Measurements from ENCODE around the gene ADCY1. TPM values are rescaled to one million over a fixed set of nuclear protein-coding genes. Genes with fewer than 3 reads are reported as not detected.

Gene ADCY1
- total and polyA plus RNA-seq, 12 donors, result 0.46 to 8.6 (median 3.4) TPM

DNA sequence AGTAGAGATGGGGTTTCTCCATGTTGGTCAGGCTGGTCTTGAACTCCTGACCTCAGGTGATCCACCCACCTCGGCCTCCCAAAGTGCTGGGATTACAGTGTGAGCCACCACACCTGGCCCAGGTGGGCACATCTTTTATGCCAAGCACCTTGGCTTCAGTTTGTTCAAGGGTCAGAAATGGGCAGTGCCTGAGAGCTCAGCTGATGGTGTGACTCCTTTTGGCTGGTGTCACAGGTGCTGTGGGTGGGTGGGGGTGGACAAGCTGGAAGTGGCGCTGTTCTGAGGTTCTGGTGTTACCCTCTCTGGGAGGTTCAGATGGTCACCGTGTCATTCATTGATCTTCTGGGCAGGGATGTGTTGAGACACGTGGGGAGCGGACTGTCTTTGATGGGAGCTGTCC is 11.5 kb downstream of the ADCY1 start:
- no peak for DNase-seq
- Histone ChIP-seq H3K27ac (no peak overlapping the region), H3K4me3 (no peak overlapping the region), H3K9me3 (no peaks in the 10 kb centered on the region), H3K36me3 (no peaks in the 10 kb centered on the region), H3K4me1 (peaks cover 0 to 16% (median 0%) of the 10 kb centered on the region in 9 donors), H3K27me3 (no peaks in the 10 kb centered on the region)
- 84 to 87% methylated on average over 5 of the region's 5 CpGs for WGBS, 2 donors
- TF ChIP-seq, protein P1, sequence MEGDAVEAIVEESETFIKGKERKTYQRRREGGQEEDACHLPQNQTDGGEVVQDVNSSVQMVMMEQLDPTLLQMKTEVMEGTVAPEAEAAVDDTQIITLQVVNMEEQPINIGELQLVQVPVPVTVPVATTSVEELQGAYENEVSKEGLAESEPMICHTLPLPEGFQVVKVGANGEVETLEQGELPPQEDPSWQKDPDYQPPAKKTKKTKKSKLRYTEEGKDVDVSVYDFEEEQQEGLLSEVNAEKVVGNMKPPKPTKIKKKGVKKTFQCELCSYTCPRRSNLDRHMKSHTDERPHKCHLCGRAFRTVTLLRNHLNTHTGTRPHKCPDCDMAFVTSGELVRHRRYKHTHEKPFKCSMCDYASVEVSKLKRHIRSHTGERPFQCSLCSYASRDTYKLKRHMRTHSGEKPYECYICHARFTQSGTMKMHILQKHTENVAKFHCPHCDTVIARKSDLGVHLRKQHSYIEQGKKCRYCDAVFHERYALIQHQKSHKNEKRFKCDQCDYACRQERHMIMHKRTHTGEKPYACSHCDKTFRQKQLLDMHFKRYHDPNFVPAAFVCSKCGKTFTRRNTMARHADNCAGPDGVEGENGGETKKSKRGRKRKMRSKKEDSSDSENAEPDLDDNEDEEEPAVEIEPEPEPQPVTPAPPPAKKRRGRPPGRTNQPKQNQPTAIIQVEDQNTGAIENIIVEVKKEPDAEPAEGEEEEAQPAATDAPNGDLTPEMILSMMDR (IDR thresholded peaks at IDR 0.05), result no peak
- intact Hi-C loops (cut with DNase I), result no loop called here
- no peak for ATAC-seq

- Histone ChIP-seq H3K27me3 (no peaks in the 10 kb centered on the region), H3K9me3 (no peaks in the 10 kb centered on the region), H3K4me3 (no peak overlapping the region), H3K4me1 (peaks cover 0 to 18% (median 0%) of the 10 kb centered on the region in 9 donors), H3K27ac (no peak overlapping the region), H3K36me3 (no peaks in the 10 kb centered on the region)
- no peak for DNase-seq
- intact Hi-C loops (cut with DNase I), result no loop called here
- ATAC-seq, result no peak
- WGBS, 2 donors, result 94 to 95% methylated on average over 12 of the region's 12 CpGs
- TF ChIP-seq, protein P1 (IDR thresholded peaks at IDR 0.05), result no peak
Observed at GRCh38 chr7:45586542-45587520, 12.7 kb downstream of the ADCY1 start.

DNA sequence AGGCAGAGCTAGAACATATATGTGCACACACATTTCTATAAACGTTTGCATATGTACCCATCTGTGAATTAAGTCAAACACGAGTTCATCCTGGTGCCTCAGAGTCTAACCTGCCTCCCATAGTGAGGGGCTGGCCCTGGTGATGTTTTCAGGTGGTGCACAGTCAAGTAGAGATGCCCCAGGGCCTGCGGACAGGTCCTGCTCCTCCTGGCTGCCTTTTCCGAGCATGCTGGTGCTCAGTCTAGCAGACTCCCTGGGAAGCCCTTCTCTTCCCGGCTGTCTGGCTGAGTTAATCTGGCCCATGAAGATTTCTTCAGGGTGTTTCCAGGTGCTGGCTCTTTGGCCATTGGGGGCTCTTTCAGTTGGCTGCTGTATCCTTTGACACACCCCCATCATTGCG is 14.3 kb downstream of the ADCY1 start:
- 92 to 94% methylated on average over 6 of the region's 6 CpGs for WGBS, 2 donors
- Histone ChIP-seq H3K4me3 (no peak overlapping the region), H3K27me3 (no peaks in the 10 kb centered on the region), H3K9me3 (no peaks in the 10 kb centered on the region), H3K4me1 (peaks cover 0 to 12% (median 0%) of the 10 kb centered on the region in 9 donors), H3K27ac (no peak overlapping the region), H3K36me3 (no peaks in the 10 kb centered on the region)
- ATAC-seq, result no peak
- no peak for DNase-seq
- intact Hi-C loops (cut with DNase I), result no loop called here
- TF ChIP-seq, protein P1 (IDR thresholded peaks at IDR 0.05), result no peak

DNA sequence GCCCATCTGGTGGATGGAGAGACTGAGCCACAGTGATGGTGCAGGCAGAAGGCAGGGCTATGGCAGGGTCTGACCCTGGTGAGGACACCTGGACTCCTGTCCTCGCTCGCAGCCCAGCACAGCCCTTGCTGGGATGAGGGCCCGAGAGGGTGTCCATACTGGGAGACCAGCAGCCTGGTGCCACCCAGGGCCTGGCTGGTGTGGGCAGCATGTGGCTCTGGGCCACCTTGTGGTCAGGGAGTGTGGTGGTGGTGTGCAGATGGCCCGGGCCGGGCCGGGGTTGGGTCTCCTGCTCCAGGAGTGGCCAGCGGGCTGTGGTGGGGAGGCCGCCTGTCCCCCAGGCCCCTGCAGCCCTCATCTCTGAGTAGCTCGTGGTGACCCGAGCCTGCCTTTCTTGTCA is 14.9 kb downstream of the ADCY1 start:
- H3K4me3 ChIP-seq, result no peak overlapping the region
- no peak for ATAC-seq
- no peaks in the 10 kb centered on the region for H3K9me3 ChIP-seq
- no peak for DNase-seq
- H3K4me1 ChIP-seq, result peaks cover 0 to 12% (median 0%) of the 10 kb centered on the region in 9 donors
- WGBS, 2 donors, result 90 to 96% methylated on average over 10 of the region's 10 CpGs
- TF ChIP-seq, protein P1 (IDR thresholded peaks at IDR 0.05), result no peak
- no peaks in the 10 kb centered on the region for H3K27me3 ChIP-seq
- H3K27ac ChIP-seq, result no peak overlapping the region
- intact Hi-C loops (cut with DNase I), result no loop called here
- no peaks in the 10 kb centered on the region for H3K36me3 ChIP-seq
